HG03457 (cell line): ENCODE results near the gene ANTXR2.

Experiments
- ATAC-seq: cut with Tn5 transposase; IDR thresholded peaks from one replicate; pipeline ENCODE4 v1.9.1; 2021; ENCODE audit warnings: moderate number of reproducible peaks; ENCODE audit not compliant: unreplicated experiment

Gene ANTXR2

DNA sequence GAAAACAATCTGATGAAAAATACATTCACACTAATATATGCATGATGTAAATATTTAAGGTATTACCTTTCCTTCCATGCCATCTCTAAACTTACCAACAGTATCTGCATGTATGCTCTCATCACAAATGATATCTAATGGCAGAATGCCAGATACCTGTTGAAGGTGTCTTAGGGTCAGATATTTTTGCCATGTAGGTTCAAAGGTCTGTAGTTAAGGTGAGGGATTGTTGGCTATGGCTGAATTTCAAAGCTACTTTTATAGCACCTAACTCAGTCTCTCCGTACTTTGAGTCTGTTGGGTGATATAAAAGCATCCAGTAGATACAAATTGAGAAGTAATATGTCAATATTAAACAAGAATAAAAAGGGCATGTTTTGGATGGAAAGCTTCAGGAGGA is 19.8 kb upstream of the ANTXR2 start:
- ATAC-seq: no peak

- no peak for ATAC-seq
Measured at GRCh38 chr4:80092088-80092487, 19.1 kb upstream of the ANTXR2 start.

DNA sequence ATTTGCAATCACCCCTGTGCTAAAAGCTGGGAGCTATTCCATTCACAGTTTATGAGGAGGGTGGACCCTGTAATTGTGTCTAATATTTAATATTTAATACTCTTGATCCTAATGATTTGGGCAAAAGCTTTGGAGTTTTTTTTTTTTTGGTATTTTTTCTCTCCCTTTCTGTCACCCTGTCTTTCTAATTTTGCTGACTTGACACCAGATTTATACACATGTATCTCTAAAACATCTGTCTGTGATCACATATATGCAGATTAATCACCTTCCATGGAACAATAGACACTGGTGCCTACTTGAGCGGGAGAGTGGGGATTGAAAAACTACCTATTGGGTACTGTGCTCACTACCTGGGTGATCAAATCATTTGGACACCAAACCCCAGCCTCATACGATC is 18.7 kb upstream of the ANTXR2 start:
- no peak for ATAC-seq

GRCh38 chr4:80091184-80091583 is 18.2 kb upstream of the ANTXR2 start:
- ATAC-seq: no peak

GRCh38 chr4:80090090-80090489 is 17.1 kb upstream of the ANTXR2 start:
- no peak for ATAC-seq

- no peak for ATAC-seq
Measured at GRCh38 chr4:80088471-80088870, 15.4 kb upstream of the ANTXR2 start.

- ATAC-seq: no peak
Measured at GRCh38 chr4:80086296-80086695, 13.3 kb upstream of the ANTXR2 start.

- ATAC-seq: no peak
Measured at GRCh38 chr4:80085081-80085480, 12.1 kb upstream of the ANTXR2 start.

GRCh38 chr4:80082693-80083092 is 9.7 kb upstream of the ANTXR2 start:
- no peak for ATAC-seq

DNA sequence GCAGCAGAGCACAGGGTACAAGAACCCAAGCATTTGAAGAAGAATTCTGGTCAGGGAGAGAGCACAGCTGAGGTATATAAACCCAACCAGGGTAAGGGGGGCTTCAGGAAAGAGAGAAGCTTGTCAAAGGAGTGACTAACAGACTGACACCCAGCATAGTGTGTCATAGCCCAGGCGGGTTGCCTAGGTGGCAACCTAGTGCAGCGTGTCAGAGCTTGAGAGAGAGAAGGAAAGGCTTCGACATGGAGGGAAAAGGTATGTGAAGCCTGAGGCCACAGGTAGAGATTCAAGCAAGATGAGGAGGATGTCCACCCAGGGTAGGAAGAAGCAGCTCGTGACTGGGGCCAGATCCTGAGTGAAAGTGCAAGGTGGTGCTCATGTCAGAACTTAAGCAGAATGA is 8.5 kb upstream of the ANTXR2 start:
- no peak for ATAC-seq

DNA sequence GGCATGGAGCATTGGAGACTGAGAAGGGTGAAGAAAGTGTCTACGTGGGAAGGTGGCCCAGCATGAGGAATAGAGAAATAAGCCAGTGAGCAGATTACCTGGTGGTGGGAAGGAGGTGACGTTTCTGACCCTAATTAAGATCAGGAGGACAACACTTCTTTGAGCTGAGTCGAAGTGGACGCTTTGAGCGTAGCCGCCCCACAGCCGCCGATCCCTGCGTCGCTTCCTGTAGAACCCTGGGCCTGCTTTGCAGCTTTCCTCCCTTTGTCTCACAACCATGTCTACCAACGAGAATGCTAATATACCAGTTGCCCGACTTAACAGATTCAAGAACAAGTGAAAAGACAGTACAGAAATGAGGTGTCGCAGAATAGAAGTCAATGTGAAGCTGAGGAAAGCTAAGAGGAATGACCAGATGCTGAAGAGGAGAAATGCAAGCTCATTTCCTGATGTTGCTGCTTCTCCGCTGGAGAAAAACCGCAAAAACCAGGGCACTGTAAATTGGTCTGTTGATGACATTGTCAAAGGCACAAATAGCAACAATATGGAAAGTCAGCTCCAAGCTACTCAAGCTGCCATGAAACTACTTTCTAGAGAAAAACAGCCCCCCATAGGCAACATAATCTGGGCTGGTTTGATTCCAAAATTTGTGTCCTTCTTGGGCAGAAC is 6.4 kb upstream of the ANTXR2 start:
- ATAC-seq: no peak

DNA sequence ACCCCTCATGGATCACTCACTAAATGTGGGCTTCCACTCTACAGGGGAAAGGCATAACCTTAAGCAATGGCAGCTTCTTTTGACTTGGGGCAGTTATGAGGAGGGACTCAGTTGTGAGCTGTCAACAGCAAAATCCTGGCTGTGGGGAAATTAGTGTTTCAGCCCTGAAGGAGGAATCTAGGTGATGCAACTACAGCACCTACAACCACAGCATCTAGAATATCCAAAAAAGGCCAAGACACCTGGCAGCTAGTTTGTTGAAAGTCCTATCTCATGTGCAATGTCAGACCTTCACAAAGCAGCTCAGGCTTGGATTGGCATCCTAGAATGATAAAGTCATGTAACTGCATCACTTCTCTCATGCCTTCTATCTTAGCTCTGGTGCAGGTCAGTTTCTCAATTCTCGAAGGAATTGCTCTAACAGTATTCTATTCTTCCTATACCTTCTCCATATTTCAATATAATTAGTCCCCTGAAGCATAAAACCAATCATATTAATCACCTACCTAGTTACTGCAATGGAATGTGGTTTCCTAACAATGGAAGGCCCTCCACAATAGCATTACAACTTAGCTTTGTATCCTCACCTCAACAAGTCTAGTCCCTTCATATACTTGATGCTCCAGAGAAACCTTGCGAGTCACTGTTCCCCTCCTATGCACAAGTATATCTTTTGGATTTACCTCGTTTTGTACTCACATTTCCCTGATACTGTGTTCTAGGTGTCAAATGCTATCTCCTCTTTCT is 5.5 kb upstream of the ANTXR2 start:
- ATAC-seq: no peak

- no peak for ATAC-seq
Measured at GRCh38 chr4:80077639-80078038, 4.6 kb upstream of the ANTXR2 start.

- ATAC-seq: no peak
Measured at GRCh38 chr4:80076681-80077080, 3.7 kb upstream of the ANTXR2 start.

DNA sequence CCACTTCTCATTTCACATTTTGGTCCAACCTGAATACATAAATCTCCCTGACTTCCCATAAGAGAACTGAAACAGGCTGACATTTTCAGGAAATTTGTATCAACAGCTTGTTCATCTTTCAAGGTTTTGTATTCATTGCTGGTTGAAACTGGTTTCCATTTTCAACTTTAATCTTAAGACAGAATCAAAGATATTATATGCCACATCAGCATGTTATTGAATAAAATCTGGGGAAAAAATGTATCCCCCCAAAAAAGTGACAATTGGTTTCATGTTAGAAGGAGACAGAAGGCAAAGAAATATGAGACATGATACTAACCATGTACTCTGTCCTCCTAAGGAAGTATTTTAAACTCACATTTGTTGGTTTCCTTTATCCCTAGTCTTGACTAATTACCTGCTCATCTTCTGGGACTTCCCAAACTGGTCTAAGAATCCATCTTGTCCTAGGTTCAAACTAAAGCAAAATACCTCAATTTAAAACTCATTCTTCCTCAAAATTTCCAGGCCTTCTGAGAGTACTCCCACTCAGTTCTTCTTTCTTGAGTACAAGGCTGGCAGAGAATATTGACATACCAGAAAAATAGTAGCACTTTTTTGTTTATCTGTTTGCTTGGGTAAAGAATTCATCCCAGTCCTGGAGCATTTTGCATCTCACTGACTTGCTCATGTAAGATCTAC is 3.1 kb upstream of the ANTXR2 start:
- no peak for ATAC-seq

GRCh38 chr4:80074651-80075050 is 1.6 kb upstream of the ANTXR2 start:
- ATAC-seq: no peak

GRCh38 chr4:80074069-80074468 is 1.0 kb upstream of the ANTXR2 start:
- ATAC-seq: no peak

GRCh38 chr4:80073473-80074008 is 512 bp upstream of the ANTXR2 start:
- ATAC-seq: peak; percentile 34

DNA sequence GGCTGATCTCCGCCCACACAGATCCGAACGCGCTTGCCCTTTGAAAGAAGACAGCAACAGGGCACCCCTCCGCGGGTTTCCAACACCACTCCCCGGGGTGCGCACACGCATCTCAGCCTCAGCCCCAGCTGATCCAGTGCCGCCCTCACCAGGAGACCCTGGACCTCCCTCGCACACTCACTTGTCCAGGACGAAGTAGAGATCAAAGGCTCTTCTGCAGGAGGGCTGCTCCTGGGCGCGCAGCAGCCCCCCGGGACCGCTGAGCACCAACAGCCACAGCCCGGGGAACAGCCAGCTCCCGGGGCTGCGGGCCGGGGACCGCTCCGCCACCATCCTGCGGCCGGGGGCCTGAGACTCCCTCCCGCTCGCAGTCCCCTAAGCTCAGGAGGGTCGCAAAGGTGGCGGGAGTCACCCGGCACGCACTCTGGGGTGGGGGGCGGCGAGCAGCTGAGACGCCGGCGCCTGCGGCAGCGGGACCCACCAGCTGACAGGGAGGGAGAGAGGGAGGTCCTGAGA is 743 bp downstream of the ANTXR2 start:
- ATAC-seq: peak; percentile 0

DNA sequence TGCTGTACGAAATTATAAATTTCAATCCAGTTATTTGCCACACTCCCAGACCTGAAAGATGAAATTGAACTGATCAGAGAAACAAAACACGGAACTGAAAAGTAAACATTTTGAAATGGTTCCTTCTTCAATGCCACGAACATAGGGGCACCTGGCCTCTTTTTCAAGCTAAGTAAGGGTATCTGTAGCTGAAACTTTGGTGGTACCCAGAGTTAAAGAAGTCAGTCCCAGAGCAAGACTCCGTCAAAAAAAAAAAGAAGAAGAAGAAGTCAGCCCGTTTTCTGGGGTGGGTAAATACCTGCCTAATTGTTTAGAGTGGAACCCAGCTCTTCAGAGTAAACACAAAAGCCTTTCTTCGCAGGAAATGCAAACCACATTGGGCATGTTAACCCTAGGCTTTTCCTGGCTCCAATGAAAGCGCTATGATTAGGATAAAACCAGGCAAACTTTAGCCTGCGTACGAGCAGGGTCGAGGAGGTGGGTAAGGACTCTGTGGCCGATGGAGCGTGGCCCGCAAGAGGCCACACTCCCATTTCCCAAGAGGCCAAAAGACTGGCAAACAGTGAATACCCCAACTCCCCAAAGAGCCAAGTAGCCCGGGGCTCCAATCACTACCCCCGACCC is 1.3 kb downstream of the ANTXR2 start:
- peak; percentile 30 for ATAC-seq
